ENCODE measurements around the gene ABCA4.
"Not testable (repeated sequence)": the region's sequence is repeated elsewhere in the genome, so short reads cannot be mapped to it uniquely, and the experiment has no call there.

Gene ABCA4

DNA sequence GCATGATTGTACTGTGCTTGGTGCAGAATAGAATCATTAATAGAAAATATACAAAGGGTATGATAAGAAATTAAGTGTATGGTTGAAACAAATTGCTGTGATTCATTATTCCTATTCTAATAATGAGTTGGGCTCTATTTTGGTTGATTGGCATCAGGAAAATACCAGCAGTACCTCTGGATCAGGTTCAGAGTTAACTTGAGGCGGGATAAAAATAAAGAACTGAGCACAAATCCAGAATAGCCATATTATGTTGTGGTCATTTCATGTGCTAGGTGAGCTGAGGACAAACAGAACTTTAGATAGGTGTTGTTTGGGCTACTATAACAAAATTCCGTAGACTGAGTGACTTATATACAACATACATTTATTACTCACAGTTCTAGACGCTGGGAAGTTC is 151.1 kb downstream of the ABCA4 start:
- DNase-seq = no peak

DNA sequence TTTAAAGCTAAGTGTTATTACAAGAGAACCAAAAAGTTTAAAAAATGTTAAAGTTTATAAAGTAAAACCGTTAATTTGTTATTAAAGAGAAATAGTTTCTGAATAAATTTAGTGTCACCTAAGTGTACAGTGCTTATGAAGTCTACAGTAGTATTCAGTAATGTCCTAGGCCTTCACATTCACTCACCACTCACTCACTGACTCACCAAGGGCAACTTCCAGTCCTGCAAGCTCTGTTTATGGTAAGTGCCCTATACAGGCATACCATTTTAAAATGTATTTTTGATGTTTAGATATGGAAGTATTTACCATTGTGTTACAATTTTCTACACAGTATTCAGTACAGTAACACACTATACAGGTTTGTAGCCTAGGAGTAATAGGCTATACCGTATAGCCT is 151.6 kb downstream of the ABCA4 start:
- no peak for DNase-seq

DNA sequence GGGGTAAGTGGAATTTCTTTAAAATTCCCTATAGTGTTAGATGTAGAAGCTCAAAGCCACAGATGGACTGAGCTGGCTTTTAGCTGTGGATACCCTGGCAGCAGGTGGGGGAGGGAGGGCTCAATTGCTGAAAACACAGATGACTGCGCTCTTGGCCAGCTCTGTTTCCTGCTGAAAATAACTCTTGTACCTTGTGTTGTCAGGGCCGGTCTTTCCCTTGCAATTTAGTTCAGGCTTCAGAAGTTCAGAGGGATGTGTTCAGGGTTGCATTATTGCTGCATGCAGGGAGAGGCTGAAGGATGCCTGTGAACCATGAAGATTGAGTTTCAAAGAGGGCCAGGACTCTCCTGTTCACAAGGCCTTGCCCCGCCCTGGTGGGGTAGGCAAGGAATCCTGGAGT is 153.6 kb downstream of the ABCA4 start:
- no peak for DNase-seq

- DNase-seq = no peak
Observed at GRCh38 chr1:93965888-93966287, 155.1 kb downstream of the ABCA4 start.

DNA sequence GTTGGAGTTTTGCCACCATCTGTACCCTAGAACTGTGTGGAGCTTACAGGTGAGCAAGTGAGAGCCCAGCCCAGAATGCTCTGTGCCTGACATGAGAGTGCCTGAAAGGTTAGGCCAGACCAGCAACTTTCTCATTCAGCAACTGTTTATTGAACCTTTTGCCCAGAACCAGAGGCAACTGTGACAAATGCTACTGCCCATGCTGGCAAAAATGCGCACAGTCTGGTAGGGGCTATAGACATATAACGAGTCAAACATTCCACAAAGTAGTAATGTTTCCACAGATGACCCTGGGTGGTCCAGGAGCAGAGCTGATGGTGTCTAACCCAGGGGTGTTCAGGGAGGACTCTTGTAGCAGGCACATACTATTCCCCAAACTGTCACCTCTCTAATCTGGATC is 155.7 kb downstream of the ABCA4 start:
- DNase-seq = no peak

DNA sequence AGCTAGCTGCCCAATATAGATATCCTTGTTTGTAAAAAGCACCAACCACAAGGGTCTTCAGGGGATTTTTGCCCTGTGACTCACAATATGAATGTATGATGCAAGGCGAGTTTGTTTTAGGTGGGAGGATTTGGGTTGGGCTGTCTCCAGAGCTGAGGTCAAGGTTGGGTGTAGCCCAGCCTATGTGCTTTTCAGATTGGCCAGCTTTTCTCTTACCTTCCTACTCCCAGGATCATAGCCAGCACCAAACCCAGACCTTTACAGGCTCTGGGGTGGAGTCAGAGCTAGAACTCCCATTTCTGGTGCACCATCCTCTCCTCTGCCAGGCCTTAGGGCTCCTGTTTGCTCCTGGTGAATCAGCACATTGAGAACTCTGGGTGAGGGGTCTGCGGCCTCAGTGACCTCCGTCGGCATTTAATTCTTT is 156.2 kb downstream of the ABCA4 start:
- no peak for DNase-seq

GRCh38 chr1:93964096-93964776 is 156.7 kb downstream of the ABCA4 start:
- DNase-seq = no peak

DNA sequence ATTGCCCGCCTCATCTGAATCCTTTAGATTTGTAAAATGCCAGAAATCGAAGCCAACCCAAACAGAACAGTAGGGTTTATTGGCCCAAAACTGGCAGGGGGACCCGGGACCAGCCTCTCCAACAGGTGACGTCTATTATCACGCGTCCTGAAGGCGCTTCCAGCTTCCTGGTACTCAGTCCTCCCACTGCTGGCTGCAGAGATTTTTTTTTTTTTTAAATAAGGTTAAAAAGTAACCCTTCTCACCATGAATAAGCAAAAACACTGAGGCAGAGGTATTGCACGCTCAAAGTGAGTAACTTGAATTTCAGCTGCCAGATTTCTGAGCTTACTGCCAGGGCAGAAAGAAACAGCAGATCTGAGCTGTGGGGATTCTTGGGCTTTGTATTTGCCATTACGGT is 157.4 kb downstream of the ABCA4 start:
- no peak for DNase-seq

DNA sequence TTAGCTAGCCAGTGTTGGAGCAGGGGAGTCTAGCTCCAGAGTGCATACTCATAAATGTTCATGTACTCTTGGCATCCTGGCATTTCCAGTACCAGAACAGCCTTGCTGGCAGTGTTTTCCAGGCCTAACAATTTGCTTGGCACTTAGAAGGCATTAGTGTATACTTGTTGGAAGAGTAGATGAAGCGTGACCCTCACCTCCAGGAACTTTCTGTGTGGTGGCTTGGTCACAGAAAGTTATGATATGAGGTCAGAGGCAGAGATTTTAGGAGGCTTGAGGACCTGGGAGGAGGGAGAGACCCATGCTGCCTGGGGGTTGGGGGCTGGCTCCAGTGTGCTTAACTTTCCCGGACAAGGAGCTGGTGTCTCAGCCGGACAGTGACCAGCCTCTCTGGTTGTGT is 159.0 kb downstream of the ABCA4 start:
- no peak for DNase-seq

- no peak for DNase-seq
Observed at GRCh38 chr1:93961443-93961842, 159.5 kb downstream of the ABCA4 start.

DNA sequence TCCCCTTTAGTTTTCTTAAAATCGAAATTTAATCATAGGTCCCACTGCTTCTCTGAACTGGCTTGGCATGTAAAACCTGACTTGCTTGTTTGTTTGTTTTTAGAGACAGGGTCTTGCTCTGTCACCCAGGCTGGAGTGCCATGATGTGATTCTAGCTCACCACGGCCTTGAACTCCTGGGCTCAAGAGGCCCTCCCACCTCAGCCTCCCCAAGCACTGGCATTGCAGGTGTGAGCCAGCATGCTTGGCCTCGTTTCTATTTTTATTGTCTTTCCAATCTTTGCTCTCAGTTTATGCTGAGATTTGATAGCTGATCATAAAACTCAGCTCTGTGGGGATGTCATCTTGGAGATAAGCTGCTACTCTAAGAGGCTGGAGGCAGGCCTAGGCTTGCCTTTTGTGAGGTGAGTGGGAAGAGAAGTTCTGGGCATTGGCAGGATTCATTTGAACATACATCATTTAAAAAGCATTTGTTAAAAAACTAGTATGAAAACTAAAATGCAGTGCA is 160.3 kb downstream of the ABCA4 start:
- DNase-seq = no peak

DNA sequence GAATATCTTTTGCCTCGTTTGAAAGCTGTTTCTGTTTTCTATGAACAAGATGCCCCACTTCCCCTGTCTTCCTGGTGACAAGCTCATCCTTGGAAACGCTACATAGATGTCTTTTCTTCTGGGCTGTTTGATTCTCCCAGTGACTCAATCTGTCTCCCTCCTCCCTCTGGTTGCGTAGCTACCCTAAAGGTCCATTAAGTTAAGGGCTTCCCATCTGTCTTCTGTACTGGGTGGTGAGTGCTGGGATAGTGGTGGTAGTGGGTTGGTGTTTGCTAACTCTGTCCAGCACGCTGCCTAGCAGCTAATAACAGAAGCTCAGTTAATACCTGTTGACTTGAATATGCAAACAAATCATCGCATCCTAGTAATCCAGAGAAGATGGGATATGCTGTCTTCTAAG is 161.5 kb downstream of the ABCA4 start:
- DNase-seq = no peak

DNA sequence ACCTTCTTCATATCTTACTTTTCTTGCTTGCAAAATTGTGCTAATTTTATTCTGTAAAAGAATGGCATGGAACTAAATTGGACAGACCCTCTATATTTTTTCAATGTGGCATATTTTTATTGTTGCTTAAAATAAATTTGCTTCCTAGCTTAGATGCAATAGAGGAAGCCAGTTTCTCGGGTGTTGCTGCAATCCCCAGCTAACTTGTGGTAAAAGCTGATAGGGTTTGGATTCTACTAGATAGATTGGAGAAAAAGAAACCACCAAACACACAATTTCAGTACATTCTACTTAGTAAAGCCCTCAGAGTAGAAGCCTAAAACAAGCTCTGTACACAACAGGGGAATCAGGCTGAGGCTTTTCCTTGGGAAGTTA is 162.2 kb downstream of the ABCA4 start:
- DNase-seq = no peak

DNA sequence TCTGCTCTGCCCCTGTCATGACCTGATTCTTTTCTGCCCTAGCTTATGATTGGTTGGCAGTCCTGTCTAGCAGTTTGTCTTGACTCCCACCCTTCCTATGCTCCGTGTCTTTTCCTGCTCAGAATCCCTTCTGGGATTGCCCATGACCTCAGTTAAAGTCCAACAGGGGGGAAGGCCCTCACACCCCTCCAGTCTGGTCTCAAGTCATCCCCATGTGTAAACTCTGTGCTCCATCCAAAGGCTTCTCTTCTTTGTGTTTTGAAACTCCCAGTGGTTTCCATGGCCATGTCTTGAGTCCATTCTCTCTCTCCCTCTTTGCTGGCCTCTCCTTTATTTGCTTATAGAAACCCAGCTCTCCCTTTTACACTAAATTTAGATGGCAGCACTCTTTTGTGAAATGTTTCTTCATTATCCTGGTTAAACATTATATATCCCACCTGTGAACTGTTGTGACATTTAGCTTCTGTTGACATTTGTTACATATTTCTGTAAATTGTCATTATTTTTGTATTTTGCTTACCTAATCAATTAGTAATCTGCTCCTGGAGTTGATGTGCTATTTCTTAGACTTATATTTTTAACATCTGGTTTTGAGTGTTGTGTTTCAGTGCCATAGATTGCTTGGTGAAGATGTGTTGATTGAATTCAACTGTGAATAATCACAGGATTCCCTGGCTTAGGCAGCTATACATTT is 162.8 kb downstream of the ABCA4 start:
- no peak for DNase-seq

GRCh38 chr1:93955765-93956164 is 165.2 kb downstream of the ABCA4 start:
- DNase-seq = no peak

DNA sequence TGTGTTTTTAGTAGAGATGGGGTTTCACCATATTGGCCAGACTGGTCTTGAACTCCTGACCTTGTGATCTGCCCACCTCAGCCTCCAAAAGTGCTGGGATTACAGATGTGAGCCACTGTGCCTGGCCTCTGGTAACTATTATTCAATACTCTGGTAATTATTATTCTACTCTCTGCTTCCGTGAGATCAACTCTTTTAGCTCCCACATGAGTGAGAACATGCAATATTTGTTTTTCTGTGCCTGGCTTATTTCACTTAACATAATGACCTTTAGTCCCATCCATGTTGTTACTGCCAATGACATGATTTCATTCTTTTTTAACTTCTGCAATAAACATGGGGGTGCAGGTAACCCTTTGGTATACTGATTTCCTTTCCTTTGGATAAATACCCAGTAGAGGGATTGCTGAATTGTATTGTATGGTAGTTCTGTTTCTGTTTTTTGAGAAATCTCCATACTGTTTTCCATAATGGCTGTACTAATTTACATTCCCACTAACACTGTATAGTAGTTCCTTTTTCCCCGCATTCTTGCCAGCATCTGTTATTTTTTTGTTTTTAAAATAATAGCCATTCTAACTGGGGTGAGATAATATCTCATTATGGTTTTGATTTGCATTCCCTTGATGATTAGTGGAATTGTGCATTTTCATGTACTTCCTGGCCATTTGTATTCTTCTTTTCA is 173.8 kb downstream of the ABCA4 start:
- not testable (repeated sequence) for DNase-seq
